ENCODE measurements around the gene MPPED1.

Gene MPPED1

GRCh38 chr22:43535336-43535735 is 123.5 kb downstream of the MPPED1 start:
- H3K4me3 ChIP-seq (ENCODE audit: low read length, poor library complexity, severe bottlenecking): no peak overlapping the region
- H3K9me3 ChIP-seq (ENCODE audit: insufficient read depth, low read depth, low read length): no peaks in the 10 kb centered on the region
- H3K79me2 ChIP-seq (ENCODE audit: insufficient read depth, low read length): no peaks in the 10 kb centered on the region
- H3K9me2 ChIP-seq (replicated peaks; ENCODE audit: low read depth, low read length): no peaks in the 10 kb centered on the region
- no peaks in the 10 kb centered on the region for H4K20me1 ChIP-seq (ENCODE audit: insufficient read depth, low read length, poor library complexity, severe bottlenecking)
- no peaks in the 10 kb centered on the region for H3K27me3 ChIP-seq (ENCODE audit: insufficient read depth, low read length, poor library complexity, severe bottlenecking)
- H3K4me1 ChIP-seq (ENCODE audit: insufficient read depth, low read length, poor library complexity, severe bottlenecking): peaks cover 6% of the 10 kb centered on the region
- H3K36me3 ChIP-seq (ENCODE audit: insufficient read depth, low read length): no peaks in the 10 kb centered on the region
- TF ChIP-seq CTCF (conservative IDR thresholded peaks at IDR 0.05; ENCODE audit: low read length) (no peak), EZH2phosphoT487 (IDR thresholded peaks at IDR 0.05; ENCODE audit: borderline replicate concordance) (no peak)
- H3K9ac ChIP-seq (ENCODE audit: low read depth, low read length, poor library complexity, severe bottlenecking): no peak overlapping the region
- no peak overlapping the region for H3K4me2 ChIP-seq (ENCODE audit: low read depth, low read length, poor library complexity, severe bottlenecking)
- no peak overlapping the region for H2AFZ ChIP-seq (ENCODE audit: low read length)
- no peaks in the 10 kb centered on the region for H3F3A ChIP-seq (ENCODE audit: low read depth)

DNA sequence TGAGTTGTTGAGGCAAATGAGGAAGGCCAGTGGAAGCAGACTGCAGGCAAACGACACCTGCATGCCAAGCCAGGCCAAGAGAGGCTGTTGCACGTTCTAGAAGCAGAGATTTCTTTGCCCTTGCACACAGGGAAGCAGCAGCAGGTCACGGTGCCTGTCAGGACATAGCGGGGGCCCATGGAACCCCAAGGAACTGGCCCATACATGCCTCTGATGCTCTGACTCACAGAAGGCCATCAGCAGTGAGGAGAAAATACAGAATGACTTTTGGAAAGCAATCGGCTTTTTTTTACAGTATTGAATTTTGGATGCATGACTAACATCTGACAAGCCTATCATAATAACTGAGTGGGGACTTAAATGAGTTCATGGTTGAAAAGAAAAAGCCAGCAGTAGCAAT is 123.9 kb downstream of the MPPED1 start:
- Histone ChIP-seq H3K27me3 (ENCODE audit: insufficient read depth, low read length, poor library complexity, severe bottlenecking) (no peaks in the 10 kb centered on the region), H3K4me1 (ENCODE audit: insufficient read depth, low read length, poor library complexity, severe bottlenecking) (peaks cover 6% of the 10 kb centered on the region), H3K36me3 (ENCODE audit: insufficient read depth, low read length) (no peaks in the 10 kb centered on the region), H2AFZ (ENCODE audit: low read length) (no peak overlapping the region), H4K20me1 (ENCODE audit: insufficient read depth, low read length, poor library complexity, severe bottlenecking) (no peaks in the 10 kb centered on the region), H3K9ac (ENCODE audit: low read depth, low read length, poor library complexity, severe bottlenecking) (no peak overlapping the region), H3K4me3 (ENCODE audit: low read length, poor library complexity, severe bottlenecking) (no peak overlapping the region), H3K79me2 (ENCODE audit: insufficient read depth, low read length) (no peaks in the 10 kb centered on the region), H3F3A (ENCODE audit: low read depth) (no peaks in the 10 kb centered on the region), H3K9me3 (ENCODE audit: insufficient read depth, low read depth, low read length) (no peaks in the 10 kb centered on the region), H3K9me2 (replicated peaks; ENCODE audit: low read depth, low read length) (no peaks in the 10 kb centered on the region), H3K4me2 (ENCODE audit: low read depth, low read length, poor library complexity, severe bottlenecking) (no peak overlapping the region)
- TF ChIP-seq CTCF (conservative IDR thresholded peaks at IDR 0.05; ENCODE audit: low read length) (no peak), EZH2phosphoT487 (IDR thresholded peaks at IDR 0.05; ENCODE audit: borderline replicate concordance) (no peak)

GRCh38 chr22:43537019-43537585 is 125.3 kb downstream of the MPPED1 start:
- peak overlapping the region; percentile 54 for H2AFZ ChIP-seq (ENCODE audit: low read length)
- H3K9me3 ChIP-seq (ENCODE audit: insufficient read depth, low read depth, low read length): no peaks in the 10 kb centered on the region
- no peaks in the 10 kb centered on the region for H3K9me2 ChIP-seq (replicated peaks; ENCODE audit: low read depth, low read length)
- no peak overlapping the region for H3K4me3 ChIP-seq (ENCODE audit: low read length, poor library complexity, severe bottlenecking)
- H3K4me2 ChIP-seq (ENCODE audit: low read depth, low read length, poor library complexity, severe bottlenecking): peak overlapping the region; percentile 25
- no peaks in the 10 kb centered on the region for H3K79me2 ChIP-seq (ENCODE audit: insufficient read depth, low read length)
- no peaks in the 10 kb centered on the region for H4K20me1 ChIP-seq (ENCODE audit: insufficient read depth, low read length, poor library complexity, severe bottlenecking)
- no peaks in the 10 kb centered on the region for H3K36me3 ChIP-seq (ENCODE audit: insufficient read depth, low read length)
- H3K4me1 ChIP-seq (ENCODE audit: insufficient read depth, low read length, poor library complexity, severe bottlenecking): peaks cover 6% of the 10 kb centered on the region
- no peaks in the 10 kb centered on the region for H3F3A ChIP-seq (ENCODE audit: low read depth)
- H3K27me3 ChIP-seq (ENCODE audit: insufficient read depth, low read length, poor library complexity, severe bottlenecking): no peaks in the 10 kb centered on the region
- TF ChIP-seq CTCF (conservative IDR thresholded peaks at IDR 0.05; ENCODE audit: low read length): peak; percentile 67
- TF ChIP-seq EZH2phosphoT487 (IDR thresholded peaks at IDR 0.05; ENCODE audit: borderline replicate concordance): no peak
- no peak overlapping the region for H3K9ac ChIP-seq (ENCODE audit: low read depth, low read length, poor library complexity, severe bottlenecking)

All from Loucy (cell line).